ENCODE measurements around the gene CCDC102A. TPM values are rescaled to one million over a fixed set of nuclear protein-coding genes. Genes with fewer than 3 reads are reported as not detected.
A peak's percentile ranks its signal among the peaks of the same experiment; 100 is the strongest.

CCDC102A gene
- total and polyA plus RNA-seq, 11 donors: 3.3 to 17.0 (median 6.8) TPM

DNA sequence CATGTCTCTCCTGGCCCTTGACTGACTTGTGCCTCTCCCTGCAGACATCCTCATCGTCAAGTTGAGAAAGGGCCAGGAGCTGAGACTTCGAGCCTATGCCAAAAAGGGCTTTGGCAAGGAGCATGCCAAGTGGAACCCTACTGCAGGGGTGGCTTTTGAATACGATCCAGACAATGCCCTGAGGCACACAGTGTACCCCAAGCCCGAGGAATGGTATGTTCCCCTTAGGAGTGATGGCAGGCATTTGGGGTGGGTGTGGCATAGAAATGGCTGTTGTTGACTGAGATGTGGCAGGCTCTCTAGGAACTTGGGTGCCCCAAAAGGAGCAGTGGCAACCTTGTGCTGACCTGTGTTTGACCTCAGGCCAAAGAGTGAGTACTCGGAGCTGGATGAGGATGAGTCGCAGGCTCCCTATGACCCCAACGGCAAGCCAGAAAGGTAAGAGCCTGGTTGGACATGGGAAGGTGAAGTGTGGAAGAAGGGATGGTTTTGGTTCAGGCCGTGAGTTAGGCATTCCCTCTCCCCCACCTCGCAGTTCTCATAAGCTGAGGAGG, 66.4 kb downstream of the CCDC102A start:
- no peak for TF ChIP-seq POLR2A (IDR thresholded peaks at IDR 0.05)
- no peak for TF ChIP-seq CTCF (IDR thresholded peaks at IDR 0.05)
- DNase-seq (no peak), ATAC-seq (peak in 2 of 4 donors; percentile 31 to 32)
- Histone ChIP-seq H3K4me3 (no peak overlapping the region), H3K36me3 (peaks cover 0 to 100% (median 95%) of the 10 kb centered on the region in 9 donors), H3K27ac (peak overlapping the region in 2 of 12 donors; percentile 2 to 35), H3K27me3 (no peaks in the 10 kb centered on the region), H3K9me3 (no peaks in the 10 kb centered on the region), H3K4me1 (peaks cover 0 to 32% (median 13%) of the 10 kb centered on the region in 12 donors)
- 69 to 70% (median 70%) methylated on average over 9 of the region's 9 CpGs for whole genome bisulfite sequencing, 4 donors
- intact Hi-C loops (cut with DNase I): loop anchor here in 1 of 10 donors (5.0 kb wide), 1 partner anchor 47 kb away; no protein-coding TSS in a partner anchor

- intact Hi-C loops (cut with DNase I): no loop called here
Observed at GRCh38 chr16:57469046-57469445, 67.3 kb downstream of the CCDC102A start.

DNA sequence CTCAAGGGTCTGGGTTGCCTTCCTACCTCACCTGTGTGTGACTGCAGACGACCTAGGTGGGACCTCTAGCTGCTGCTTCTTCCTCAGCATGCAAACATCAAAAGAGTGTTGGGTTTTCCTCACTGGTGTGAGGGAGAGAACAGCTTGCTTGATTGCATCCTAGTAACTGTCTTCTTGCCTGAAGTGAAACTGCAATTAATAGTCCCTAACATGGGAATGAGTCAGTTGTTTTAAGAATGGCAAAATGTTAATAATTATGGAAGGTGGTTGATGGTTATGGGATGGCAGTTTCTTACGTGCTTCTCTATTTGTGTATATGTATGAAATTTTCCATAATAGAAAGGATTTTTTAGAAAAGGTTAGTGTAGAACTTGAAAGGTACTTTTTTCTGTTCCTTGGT, 68.0 kb downstream of the CCDC102A start:
- H3K36me3 ChIP-seq: peaks cover 0 to 98% (median 93%) of the 10 kb centered on the region in 9 donors
- no peaks in the 10 kb centered on the region for H3K9me3 ChIP-seq
- 86 to 96% (median 90%) methylated on average over 2 of the region's 2 CpGs for WGBS, 4 donors
- no peak for DNase-seq
- no peak for TF ChIP-seq CTCF (IDR thresholded peaks at IDR 0.05)
- TF ChIP-seq POLR2A (IDR thresholded peaks at IDR 0.05): no peak
- intact Hi-C loops (cut with DNase I): no loop called here
- H3K4me1 ChIP-seq: peaks cover 0 to 48% (median 28%) of the 10 kb centered on the region in 12 donors
- H3K27me3 ChIP-seq: no peaks in the 10 kb centered on the region
- no peak for ATAC-seq
- no peak overlapping the region for H3K4me3 ChIP-seq
- no peak overlapping the region for H3K27ac ChIP-seq

More at GRCh38 chr16:57469046-57469445, 67.3 kb downstream of the CCDC102A start:
- peaks cover 0 to 41% (median 21%) of the 10 kb centered on the region in 12 donors for H3K4me1 ChIP-seq
- H3K36me3 ChIP-seq: peaks cover 0 to 100% (median 96%) of the 10 kb centered on the region in 9 donors
- DNase-seq (no peak), ATAC-seq (no peak)
- no peak overlapping the region for H3K4me3 ChIP-seq
- H3K9me3 ChIP-seq: no peaks in the 10 kb centered on the region
- H3K27ac ChIP-seq: no peak overlapping the region
- 83 to 89% (median 86%) methylated on average over 11 of the region's 11 CpGs for WGBS, 4 donors
- no peaks in the 10 kb centered on the region for H3K27me3 ChIP-seq
- TF ChIP-seq CTCF (IDR thresholded peaks at IDR 0.05) (no peak), POLR2A (IDR thresholded peaks at IDR 0.05) (no peak)

GRCh38 chr16:57464523-57464922, 71.8 kb downstream of the CCDC102A start:
- ATAC-seq: no peak
- Histone ChIP-seq H3K27me3 (no peaks in the 10 kb centered on the region), H3K36me3 (peaks cover 0 to 82% (median 74%) of the 10 kb centered on the region in 9 donors), H3K4me3 (no peak overlapping the region), H3K4me1 (peaks cover 0 to 32% (median 20%) of the 10 kb centered on the region in 12 donors), H3K27ac (no peak overlapping the region), H3K9me3 (no peaks in the 10 kb centered on the region)
- WGBS, 4 donors: 91 to 98% (median 96%) methylated on average over 2 of the region's 2 CpGs
- TF ChIP-seq CTCF (IDR thresholded peaks at IDR 0.05) (no peak), POLR2A (IDR thresholded peaks at IDR 0.05) (no peak)
- intact Hi-C loops (cut with DNase I): loop anchor here in 2 of 10 donors (5.0 kb wide), 1 partner anchor 53 kb away; no protein-coding TSS in a partner anchor
- DNase-seq: no peak
